HEK293T (cell line): ENCODE measurements around the gene PLEKHA6.

ENCODE experiments used
- BHLHE40 ChIP-seq: fragments of 450-650 bp; IDR thresholded peaks from 2 replicates; pipeline ENCODE4 v1.6.1; 2016; ENCODE audit warnings: mild to moderate bottlenecking, moderate library complexity, borderline replicate concordance
- CTBP1 ChIP-seq: fragments of 450-650 bp; IDR thresholded peaks from 2 replicates; pipeline ENCODE4 v1.6.1; 2016; ENCODE audit warnings: borderline replicate concordance
- ELF4 ChIP-seq: fragments of 450-650 bp; IDR thresholded peaks from 2 replicates; pipeline ENCODE4 v1.6.1; 2017; ENCODE audit warnings: antibody characterized with exemption
- FOXK2 ChIP-seq: fragments of 450-650 bp; IDR thresholded peaks from 2 replicates; pipeline ENCODE4 v1.6.1; 2016; ENCODE audit warnings: mild to moderate bottlenecking
- FOXM1 ChIP-seq: fragments of 450-650 bp; IDR thresholded peaks from 2 replicates; pipeline ENCODE4 v1.6.1; 2017; ENCODE audit warnings: mild to moderate bottlenecking, borderline replicate concordance
- HDGF ChIP-seq: fragments of 450-650 bp; IDR thresholded peaks from 2 replicates; pipeline ENCODE4 v1.6.1; 2017; ENCODE audit warnings: antibody characterized with exemption, borderline replicate concordance
- SP1 ChIP-seq: fragments of 450-650 bp; IDR thresholded peaks from 2 replicates; pipeline ENCODE4 v1.6.1; 2017
- SUZ12 ChIP-seq: fragments of 450-650 bp; IDR thresholded peaks from 2 replicates; pipeline ENCODE4 v1.6.1; 2016; ENCODE audit warnings: mild to moderate bottlenecking

- no peak for TF ChIP-seq SP1
- TF ChIP-seq ELF4 = no peak
- TF ChIP-seq SUZ12 = no peak
- TF ChIP-seq FOXK2 = no peak
- TF ChIP-seq BHLHE40 = no peak
- TF ChIP-seq FOXM1 = no peak
- no peak for TF ChIP-seq HDGF
- TF ChIP-seq CTBP1 = no peak
Observed at GRCh38 chr1:204345941-204346645, 13.6 kb downstream of the PLEKHA6 start.
